GM21423 (cell line): Measurements from ENCODE around the gene AIRE.

Experiments
- ATAC-seq: cut with Tn5 transposase; IDR thresholded peaks from one replicate; pipeline ENCODE4 v1.9.1; 2021; ENCODE audit warnings: mild to moderate bottlenecking, moderate library complexity; ENCODE audit not compliant: unreplicated experiment

AIRE gene

DNA sequence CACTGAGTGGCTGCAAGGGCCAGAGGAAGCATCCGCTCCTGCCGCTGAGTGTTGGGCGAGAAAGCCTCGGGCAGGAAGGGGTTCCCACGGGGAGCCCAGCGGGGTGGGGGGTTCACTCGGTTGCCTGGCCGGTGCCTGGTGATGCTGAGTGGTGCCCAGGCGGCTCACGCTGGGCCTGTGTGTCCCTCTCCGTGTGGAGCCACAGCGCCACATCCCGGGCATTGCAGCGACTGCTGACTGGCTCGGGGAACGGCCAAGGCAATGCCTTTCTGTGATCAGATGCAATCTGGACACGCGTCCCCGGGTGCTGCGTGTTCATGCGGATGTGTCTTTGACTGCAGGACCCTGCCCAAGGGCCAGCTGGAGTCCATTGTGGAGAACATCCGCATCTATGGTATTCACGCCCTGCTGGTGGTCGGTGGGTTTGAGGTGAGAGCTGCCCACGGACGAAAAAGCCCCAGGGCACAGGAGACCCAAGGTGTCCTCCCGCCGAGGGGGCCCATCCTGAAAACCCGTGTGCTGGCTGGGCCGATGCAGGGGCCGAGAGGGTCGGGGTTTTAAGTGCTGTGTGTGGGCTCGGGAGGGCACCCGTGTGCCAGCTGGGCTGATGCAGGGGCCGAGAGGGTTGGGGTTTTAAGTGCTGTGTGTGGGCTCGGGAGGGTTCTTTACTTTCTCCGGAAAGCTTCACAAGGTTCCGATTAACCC, 37.1 kb downstream of the AIRE start:
- no peak for ATAC-seq

DNA sequence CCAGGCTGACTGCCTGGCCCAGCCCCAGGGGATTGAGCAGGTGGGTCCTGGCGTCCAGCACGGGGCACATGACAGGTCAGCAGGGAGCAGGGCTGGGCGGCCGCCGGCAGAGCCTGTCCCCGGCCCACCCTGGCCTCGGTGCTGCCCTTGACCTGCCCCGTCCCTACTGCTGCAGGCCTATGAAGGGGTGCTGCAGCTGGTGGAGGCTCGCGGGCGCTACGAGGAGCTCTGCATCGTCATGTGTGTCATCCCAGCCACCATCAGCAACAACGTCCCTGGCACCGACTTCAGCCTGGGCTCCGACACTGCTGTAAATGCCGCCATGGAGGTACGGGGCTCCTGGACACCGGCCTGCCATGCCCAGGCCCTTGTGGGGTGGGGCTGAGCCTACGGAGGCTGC, 37.9 kb downstream of the AIRE start:
- ATAC-seq = no peak

DNA sequence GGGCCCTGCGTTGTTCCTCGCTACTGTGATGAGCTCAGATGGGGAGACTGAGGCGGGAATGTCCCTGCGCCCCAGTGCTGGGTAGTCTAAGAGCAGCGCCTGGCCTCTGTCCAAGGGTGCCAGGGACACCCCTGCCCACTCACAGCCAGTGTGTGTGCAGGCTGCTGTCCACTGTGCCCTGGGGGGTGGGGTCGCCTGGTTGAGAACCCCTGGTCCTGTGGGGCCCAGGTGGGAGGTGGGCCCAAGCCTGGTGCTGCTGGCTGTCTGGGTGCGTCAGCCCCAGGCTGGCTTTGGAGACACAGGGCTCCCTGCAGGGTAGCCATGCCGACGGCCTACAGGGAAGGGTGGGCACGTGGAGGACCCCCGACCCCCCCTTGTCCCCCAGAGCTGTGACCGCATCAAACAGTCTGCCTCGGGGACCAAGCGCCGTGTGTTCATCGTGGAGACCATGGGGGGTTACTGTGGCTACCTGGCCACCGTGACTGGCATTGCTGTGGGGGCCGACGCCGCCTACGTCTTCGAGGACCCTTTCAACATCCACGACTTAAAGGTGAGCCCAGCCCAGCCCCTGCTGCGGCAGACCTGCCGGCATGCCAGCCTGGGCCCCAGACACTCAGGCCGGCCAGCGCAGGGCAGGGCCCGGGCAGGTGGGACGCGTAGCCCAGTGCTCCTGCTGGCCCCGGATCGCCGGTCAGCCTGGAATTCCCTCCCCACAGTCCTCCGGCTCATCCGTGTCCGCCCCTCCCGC, 38.6 kb downstream of the AIRE start:
- ATAC-seq = no peak

DNA sequence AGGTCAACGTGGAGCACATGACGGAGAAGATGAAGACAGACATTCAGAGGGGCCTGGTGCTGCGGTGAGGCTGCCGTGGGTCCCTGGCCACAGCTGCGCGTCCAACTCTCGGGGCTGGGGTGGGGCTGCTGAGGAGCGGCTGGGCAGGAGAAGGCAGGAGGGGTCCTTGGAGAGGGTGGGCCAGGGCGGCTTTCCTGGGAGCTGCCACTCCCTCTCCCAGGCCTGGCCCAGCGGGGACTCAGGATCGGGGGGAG, 39.1 kb downstream of the AIRE start:
- ATAC-seq = no peak

DNA sequence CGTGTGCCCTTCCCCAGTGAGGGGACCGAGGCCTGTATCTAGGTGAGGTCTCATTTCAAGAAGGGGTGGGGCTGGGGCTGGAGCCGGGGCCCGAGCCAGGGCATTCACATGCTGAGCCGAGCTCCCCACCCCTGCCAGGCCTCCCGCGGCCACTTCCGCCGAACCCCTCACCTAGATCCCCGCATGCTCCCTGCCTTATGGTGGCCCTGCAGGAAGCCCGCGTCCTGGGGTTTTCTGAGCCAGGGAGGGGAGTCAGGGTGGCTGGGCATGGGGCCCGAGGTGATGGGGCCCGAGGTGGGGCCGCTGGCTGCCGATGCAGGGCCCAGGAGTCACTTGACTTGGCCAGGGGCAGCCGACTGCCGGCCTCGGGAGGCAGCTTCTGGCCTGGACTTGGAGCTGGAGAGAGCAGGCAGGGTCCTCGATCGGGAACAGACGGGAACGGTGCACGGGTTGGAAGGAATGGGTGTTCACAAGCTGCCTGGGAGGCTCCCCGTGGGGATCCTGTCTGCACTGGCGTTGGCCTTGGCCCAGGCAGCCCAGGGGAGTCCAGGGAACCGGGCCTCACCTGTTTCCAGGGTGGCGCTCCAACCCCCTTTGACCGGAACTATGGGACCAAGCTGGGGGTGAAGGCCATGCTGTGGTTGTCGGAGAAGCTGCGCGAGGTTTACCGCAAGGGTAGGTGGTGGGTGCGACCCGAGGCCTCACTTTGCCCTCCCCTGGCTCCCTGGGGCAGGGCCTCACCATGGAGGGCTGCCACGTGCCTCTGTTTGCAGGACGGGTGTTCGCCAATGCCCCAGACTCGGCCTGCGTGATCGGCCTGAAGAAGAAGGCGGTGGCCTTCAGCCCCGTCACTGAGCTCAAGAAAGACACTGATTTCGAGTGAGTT, 40.0 kb downstream of the AIRE start:
- no peak for ATAC-seq

DNA sequence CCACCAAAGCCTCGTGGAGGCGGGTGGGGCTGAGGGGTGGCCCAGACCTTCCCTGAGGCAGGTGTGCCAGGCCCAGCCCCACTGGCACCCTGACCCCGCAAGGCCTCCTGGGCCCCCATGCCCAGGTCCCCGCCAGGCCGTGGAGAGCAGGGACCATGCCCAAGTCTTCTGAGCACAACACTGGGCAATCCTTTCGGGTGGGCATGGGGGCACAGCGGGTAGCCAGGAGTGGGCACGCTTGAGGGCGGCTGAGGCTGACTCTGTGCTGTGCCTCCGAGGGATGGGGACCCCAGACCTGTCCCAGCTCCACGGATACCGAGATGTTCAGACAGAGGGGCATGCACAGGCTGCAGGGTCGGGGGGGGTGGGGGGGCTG, 40.6 kb downstream of the AIRE start:
- no peak for ATAC-seq

DNA sequence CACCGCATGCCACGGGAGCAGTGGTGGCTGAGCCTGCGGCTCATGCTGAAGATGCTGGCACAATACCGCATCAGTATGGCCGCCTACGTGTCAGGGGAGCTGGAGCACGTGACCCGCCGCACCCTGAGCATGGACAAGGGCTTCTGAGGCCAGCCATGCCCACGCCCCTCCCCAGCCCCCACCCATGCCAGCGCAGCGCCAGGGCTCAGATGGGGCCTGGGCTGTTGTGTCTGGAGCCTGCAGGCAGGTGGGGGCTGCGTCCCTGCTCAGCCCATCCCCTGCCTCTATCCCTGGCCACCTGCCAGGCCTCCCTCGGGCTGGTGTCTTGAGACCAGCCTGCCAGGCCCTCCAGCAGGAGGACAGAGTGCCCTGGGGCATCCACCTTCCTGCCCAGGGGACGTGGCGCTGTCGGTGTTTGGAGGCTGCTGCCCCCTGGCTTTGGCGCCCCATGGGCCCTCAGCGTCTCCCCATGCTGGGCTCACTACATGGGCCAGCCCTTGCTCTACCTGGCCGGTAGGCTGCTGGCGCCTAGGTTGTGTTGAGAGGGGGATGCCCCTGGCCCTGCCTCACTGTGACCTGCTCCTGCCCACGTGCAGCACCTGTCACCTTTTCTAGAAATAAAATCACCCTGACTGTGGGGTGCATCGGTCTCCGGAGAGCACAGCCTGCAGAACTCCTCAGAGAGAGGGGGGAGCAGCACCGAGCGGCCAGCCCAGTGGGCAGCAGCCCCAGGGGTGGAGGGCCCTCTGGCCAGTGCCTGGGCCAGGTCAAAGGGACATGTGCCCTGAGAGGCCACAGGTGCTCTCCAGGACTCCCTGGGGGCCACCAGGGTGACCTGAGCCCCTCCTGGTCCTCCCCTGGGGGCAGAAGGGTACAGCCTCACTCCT, 41.3 kb downstream of the AIRE start:
- no peak for ATAC-seq

DNA sequence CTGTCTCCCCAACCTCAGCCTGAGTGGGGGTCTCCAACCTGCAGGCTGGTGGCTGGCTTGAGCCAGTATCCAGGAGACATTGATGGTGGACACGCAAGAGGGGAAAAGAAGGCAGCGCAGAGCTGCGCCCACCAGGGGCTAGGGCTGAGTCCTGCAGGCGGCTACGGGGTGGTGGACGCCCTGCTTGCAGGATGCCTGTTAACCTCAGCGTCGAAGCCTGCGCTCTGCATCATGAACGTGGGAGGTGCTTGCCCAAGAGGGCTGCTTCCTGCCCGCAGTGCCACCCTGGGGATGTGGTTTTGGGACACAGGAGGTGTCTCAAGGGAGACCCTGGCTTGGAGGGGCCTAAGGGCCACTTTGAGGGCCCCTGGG, 41.9 kb downstream of the AIRE start:
- no peak for ATAC-seq

DNA sequence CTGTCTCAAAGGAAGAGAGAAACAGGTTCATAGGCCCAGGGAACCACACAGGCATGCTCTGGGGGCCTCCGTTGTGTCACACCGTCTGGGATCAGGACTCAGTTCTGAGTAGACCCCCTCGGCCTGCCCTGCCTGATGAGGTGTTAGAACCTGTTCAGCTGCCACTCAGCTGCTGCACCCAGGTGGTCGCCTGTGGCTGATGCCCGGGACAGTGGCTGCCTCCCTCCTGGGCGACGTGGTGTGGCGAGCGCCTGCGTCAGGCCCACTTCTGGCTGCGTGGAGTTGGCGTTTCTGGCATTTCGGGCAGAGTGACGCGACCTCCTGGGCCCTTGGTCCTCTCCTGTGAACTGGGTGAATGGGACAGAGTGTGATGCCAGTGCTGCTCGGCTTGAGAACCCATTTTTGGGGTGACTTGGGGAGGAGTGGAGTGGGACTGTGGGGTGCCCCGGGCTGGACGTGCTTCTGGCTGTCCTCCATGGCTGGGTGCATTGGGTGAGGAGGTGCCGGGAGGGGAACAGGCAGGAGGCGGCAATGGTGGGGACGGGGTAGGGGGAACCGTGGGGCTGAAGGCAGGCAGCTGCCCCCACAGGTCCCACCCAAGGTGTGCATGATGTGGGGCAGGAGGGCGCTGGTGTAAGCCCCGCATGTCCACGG, 42.7 kb downstream of the AIRE start:
- no peak for ATAC-seq

DNA sequence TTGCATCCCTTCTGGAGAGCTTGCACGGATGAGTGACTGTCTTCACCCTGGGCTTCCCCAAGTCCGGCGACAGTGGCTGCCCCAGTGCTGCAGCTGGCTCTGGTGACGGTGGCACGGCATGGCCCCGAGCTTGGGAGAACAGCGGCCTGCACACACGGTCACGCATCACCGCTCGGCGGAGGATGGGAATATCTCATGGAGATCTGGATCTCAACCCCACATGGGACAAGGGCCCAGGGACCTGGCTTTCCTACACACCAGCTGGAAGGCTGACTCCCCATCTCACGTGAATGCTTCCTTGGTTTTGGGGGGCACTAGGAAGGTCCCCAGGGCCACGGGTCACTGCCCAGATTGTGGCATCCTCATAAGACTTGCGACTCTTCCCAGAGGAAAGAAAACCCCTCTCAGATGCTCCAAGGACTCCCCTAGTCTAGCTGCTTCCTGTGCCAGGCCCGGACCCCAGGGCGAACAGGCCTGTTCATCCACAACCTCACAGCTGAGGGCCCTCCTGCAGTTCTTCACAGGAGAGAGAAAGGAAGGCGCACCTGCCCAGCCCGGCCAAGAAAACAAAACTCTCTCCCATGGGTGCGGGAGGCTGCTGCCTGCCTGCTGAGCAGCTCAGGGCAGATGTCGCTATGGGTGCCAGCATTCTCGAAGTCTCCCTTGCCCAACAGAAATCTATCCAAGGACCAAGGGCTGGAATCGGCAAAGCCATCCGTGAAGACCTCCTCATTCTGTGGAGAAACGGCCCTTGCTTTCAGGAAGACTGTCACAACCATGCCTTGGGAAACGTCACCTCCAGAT, 43.6 kb downstream of the AIRE start:
- ATAC-seq = no peak

DNA sequence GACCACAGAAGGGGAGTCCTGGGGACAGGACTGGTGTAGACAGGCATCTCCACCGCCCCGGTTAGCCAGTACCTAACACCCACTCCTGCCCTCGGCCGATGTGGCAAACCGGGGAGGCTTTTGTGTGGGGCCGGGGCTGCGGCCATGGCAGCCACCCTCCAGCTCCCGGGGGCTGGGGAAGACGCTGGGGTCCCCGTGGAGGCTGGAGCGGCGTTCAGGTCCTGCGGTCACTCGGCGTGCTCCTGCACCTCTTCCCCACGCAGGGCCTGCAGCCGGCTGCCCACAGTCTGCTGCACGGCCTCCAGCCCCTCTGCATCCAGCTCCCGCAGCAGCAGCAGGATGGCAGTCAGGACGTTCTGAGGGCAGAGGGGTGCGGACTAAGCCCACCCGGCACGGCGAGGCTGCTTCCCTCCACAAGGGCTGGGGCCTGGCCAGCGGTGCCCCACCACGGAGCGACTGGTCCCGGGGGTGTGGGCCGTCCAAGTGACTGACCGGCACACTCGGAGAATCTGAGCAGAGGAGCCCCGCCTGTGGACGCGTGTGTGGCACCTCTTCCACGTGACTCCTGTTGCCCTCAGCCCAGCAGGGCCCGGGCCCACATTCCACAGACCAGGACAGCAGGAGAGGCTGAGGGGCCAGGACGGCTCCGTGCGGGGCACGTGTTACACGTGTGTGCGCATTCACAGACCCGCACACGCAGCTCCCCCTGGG, 44.5 kb downstream of the AIRE start:
- ATAC-seq = no peak

DNA sequence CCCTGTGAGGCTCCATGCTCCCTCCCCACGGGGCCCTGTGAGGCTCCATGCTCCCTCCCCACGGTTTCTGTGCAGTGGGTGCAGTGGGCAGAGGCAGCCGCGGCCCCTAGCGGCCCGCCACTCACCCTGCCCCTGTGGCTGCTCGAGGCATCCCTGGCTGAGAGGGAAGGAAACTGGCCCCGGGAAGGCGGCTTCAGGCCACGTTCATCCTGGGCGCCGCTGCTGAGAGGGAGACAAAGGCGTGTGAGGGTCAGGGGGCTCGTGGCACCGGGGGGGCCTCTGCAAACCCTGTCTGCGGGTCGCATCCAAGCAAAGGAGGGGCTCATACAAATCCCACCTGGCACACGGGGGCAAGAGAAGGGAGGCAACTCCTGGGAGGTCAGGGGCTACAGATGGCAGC, 45.0 kb downstream of the AIRE start:
- no peak for ATAC-seq

DNA sequence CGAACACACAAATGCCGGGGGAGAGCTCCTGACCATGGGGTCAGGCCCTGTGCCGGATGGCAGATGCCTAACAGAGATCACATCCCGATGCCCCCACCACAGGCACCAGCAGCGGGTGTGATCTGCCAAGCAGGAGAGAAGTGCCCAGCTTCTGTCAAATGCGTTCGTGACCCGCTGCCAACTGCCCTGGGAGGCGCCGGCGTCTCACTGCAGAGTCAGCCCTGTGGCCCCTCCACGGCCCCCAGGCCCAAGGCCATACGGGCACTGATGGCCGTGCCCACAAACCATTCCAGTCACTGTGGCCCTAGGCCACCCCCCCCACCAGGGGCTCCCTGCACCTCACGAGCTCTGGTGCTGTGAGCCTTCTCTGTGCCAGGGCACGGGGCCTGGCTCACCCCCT, 45.5 kb downstream of the AIRE start:
- ATAC-seq = no peak

DNA sequence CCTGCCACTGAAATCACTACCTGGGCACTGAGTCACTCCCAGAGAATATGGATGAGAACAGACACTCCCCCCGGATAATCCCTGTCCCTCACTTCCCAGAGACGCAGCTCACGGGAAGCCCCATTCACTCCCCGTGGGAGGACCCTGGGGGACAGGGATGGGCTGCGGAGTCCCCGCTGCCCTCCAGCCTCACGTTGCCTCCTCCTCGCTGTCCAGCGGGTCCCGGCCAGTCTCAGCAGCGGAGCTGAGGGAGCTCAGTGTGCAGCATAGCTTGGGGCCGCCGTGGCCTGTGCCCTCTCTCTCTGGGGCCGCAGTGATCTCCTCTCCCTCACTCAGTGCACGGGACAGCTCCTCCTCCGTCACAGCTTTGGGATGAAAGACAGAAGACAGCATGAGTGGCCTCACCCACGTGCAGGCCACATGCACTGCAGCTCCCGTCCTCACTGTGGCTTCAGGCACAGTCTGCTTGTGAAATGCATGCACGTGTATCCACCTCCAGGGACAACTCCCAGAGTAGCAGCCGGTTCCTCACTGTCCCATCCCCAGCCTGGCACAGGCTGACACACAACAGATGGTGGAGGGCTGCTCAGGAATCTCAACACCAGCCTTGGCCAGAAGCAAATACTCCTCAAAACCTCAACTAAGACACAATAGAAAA, 46.1 kb downstream of the AIRE start:
- no peak for ATAC-seq

DNA sequence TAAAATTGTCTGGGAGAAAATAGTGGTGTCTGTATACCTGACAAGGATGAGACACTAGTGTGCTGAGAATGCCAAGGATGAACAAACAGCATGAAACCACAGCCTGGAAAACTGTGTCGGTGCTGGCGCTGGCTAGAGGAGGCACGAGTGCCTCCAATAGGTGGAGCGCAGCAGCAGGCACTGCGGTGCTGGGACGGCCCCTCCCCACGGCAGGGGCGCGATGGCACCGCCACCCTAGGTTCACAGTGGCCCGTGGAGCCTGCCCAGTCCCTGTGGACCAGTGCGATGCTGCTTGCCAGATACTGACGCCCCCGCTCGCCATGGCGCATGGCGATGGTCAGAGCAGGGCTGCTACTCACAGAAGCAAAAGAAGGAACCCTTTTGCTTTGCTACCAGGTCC, 46.7 kb downstream of the AIRE start:
- ATAC-seq = no peak

DNA sequence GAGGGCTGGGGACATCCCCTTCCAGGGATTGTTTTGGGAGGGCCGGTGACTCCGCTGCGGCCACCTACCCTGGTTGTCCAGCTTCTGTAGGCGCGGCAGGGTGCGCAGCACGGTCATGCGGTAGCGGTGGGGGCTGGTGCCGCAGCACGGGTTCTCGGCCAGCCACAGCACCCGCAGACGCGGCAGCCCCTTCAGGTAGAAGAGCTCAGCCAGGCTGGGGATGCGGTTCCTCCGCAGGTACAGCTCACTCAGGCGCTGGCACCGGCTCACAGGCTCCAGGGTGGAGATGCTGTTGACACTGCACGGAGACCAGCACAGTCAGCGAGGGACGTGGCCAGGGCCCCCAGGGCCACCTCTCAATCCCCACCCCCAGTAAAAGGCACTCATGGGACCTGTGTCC, 47.3 kb downstream of the AIRE start:
- ATAC-seq = no peak

DNA sequence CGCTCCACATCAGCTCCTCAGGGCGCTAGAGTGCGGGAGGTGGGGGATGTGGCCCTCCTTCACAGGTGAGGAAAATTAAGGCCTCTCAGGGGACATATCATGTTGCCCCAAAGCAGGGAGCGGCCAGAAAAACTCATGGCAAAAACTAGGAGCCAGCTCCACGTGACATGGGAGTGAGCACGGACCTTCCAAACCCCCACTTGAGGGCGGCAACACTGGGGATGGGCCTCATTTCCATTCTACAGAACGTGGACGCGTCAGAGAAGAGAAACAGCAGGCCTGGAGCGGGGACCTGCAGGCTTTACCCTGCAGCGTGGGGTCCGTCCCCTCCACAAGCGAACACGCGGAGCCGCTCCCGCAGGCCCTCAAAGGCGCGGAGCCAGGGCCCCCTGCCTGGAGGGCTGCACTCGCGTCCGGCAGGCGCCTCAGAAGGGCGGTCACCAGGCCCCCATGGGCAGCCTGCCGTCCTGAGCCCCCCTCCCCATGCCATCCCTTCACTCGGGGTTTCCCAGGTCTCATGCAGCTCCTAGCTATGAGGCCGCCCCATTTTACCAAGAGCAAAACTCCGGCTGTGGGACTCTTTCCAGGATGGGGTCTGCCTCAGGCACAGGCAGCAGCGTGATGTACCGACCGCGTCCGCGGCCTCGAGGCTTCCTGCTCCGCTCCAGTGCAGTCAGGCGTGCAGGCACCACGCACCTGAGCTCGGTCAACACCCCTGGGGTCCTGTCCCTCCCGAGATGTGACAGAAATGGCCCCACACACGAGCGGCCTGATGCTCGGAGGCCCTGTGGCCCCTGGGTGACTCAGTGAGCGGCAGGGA, 48.0 kb downstream of the AIRE start:
- ATAC-seq = no peak
